OCI-LY1 (cell line): Measurements from ENCODE around the gene UBE2F.

Experiments used
- CTCF ChIP-seq: fragments of 200-600 bp; sonication (generic), shearing (Covaris generic); IDR thresholded peaks from 2 replicates; pipeline ENCODE4 v1.5.1; 2017; ENCODE audit warnings: mild to moderate bottlenecking, antibody characterized with exemption, low read length, moderate library complexity, mixed read lengths
- EZH2 ChIP-seq: fragments of 200-600 bp; sonication (generic), shearing (Covaris generic); IDR thresholded peaks from 2 replicates; pipeline ENCODE4 v1.8.0; 2017; ENCODE audit warnings: borderline replicate concordance, mixed run types, mild to moderate bottlenecking, antibody characterized with exemption, low read length, moderate library complexity, mixed read lengths

- TF ChIP-seq CTCF (no peak), EZH2 (no peak)
Observed at GRCh38 chr2:237964194-237964577, 2.6 kb upstream of the UBE2F start.
